Stimulated activated CD4-positive, alpha-beta T cell treated with anti-CD3 and anti-CD28 coated beads, Interleukin-15, amount 100 ng/mL, for 48 hours (primary cell): ENCODE results near the gene CBLB.
A peak's percentile ranks its signal among the peaks of the same experiment; 100 is the strongest.

Experiments
- DNase-seq, 2 donors: peaks; one replicate each; pipeline ENCODE4 v3.0.0-alpha.2; 2020; ENCODE audit warnings: low read depth in 2 of 2

The CBLB gene

DNA sequence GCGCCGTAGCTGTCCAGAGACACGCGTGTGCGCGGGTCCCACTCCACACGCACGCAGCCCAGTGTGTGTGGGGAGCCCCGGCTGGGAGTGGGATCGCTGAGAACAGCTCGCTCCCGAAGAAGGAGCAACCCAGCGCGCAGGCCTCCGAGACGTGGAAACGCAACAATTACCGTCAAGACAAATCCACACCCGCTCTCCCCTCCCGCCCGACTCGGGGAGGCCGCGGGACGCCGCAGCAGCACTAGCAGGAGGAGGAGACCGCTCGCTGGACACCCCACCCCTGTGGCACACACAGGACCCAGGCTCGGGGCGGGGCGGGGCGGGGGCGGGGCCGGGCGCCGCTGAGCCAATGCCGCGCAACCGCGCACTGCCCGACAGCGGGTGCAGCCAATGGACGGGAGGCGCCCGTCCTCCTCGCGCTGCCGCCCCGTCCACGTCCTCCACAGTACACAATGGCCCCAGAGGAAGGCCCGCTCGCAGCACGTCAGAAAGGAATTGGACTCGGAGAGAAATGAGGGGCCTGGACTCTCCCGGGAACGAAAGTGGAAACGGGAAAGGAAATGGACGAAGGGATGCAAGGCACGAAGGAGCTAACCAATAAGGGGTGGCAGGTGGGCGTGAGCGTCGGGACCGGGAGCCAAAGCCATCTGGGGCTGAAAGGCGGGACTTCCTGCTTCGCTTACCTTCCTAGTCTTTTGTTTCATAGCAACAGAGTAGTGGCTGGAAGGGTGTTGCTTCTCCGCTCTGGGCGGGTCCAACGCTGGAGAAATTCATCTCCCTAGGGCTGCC is at the start of gene CBLB:
TSS of gene CBLB (minus strand) at position 271 of the 789 bp plus-strand sequence. CDS start 1,435 bp downstream, outside the sequence.
- peak; percentile 74 to 76 for DNase-seq

DNA sequence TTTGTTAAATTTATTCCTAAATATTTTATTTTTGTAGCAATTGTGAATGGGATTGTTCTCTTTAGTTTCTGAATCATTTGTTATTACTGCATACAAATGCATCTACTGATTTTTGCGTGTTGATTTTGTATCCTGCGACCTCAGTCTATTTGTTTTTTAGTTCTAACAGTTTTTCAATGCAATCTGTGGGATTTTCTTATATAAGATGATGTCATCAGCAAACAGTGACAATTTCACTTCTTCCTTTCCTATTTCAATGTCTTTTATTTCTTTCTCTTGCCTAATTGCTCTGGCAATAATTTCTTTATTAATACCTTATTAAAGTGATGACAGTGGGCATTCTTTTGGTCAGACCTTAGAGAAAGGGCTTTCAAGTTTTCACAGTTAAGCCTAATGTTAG is 48.0 kb upstream of the CBLB start:
- no peak for DNase-seq

DNA sequence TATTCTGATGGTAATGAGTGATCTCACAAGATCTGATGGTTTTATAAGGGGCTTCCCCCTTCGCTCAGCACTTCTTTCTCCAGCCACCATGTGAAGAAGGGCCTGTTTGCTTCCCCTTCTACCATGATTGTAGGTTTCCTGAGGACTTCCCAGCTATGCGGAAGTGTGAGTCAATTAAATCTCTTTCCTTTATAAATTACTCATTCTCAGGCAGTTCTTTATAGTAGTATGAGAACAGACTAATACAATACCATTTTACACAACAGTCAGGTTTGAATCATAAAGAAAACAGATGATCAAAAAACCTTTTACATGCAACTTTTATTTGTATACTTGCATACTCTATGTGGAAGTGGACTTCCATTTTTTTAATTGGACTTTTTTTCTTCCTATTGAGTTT is 46.7 kb upstream of the CBLB start:
- DNase-seq: no peak

DNA sequence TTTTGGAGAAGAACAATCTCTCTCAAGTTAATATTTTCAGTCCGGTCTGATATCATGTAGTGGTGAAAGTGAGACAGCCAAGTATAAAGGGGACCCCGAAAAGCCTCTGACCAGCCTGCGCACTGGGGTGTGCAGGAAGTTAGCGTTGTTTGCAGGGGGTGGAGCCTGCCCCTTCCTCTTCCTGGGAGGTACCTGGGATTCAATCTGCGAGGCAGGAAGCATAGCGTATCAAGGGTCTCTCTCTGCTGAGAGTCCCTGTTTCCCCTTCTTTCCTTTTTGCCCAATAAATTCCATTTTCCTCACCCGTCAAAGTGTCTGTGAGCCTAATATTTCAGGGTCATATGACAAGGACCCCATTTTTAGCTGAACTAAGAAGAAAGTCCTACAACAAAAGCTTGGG is 44.8 kb upstream of the CBLB start:
- DNase-seq: no peak

DNA sequence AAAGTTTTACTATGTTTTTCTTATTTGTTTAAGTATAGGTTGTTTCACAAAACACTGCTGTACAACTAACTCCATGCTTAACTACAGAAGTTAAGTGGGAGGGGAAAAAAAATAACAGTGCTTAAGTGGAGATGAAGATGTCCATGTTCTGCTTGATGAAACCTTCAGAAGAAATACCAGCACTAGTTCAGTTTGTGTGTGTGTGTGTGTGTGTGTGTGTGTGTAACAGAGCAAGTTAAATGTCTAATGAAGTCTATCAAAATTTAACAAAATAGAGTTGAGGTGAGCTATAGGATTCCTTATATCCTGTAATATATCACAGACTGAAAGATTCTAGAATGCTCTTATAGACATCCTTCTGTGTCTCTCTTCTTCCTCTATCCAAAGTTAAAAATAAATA is 44.1 kb upstream of the CBLB start:
- DNase-seq: no peak

DNA sequence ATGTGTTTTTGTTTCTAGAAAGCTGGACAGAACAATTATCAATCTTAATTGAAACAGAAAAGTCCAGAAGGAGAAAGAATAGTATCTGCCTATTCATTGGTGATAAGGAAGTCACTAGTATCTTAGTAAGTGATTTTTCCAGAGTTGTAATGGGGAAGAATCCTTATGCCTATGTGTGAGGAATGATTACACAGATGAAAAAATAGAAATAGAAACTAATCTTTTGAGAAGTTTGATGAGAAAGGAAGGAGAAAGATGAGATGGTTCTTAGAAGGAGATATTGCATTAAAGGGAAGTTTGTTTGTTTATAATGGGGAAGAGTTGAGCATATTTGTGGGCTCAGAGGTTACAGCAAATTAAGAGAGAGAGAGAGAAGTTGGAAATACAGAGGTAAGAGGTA is 42.7 kb upstream of the CBLB start:
- no peak for DNase-seq

DNA sequence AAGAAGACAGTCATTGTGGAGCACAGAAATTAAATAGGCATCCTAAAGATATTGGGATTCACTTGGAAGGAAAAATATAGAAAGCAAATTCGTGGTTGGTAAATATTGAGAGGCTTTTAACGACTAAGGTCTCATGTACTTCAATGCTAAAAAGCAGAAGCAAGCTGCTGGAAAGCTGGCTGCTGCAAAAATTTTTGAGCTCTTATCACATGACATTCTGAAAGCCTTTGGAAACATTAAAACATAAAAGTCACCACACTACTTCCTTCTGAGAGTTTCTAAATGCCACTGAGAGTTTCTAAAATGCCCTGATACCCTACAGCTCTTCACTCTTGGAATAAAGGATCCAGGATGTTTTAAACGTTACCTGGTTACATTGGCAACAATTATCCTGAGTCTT is 39.0 kb upstream of the CBLB start:
- DNase-seq: no peak

DNA sequence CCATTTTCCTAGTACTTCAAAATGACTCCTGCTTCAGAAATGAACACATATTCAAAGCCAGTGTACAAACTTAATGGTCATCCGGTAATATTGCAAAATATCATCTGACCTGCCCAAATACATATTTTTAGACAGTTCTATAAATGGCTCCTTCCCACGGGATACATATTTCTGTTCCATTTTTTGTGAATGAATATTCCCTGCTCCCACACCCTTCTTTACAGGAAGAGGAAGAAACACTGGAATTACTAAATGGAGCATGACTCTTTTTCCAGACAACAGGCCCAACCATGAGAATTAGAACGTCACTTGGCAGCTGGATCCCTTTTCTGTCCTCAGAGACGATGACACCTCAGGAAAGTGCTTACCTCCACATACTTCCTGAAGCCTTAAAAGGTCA is 38.0 kb upstream of the CBLB start:
- DNase-seq: no peak

DNA sequence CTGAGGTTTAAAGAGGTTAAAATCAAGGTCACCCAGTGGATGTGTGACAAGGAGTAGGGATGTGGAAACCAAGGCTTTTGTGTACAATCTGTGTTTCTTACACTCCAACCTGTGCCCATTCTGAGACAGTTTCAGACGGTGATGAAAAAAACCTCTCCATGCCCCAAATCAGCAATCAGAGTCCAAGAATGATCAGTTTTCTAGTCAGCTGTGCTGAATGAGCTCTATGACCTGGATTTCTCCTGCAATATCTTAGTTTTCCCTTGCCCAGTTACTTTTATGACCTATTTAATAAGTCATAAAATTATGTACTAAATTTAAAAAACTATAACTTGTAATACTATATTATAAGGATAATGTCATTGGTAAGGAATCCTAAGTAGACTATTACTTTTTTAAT is 37.5 kb upstream of the CBLB start:
- DNase-seq: no peak

DNA sequence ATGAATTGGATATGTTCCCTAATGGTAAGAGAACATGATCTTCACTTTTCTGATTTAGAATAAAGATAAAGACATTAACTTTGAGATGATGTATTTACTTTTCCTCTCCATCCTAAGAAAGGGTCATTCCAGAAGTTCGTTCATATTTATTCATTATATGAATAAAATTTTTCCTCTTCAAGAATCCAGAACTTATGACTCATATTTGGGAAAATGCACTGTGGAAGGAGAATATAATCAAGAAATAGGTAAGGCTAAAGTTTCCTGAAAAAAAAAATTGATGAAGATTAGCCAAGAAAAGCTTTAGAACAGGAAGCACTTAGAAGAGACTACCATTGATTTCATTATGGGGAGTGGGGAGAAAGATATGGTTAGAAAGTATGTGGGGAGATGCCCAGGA is 36.5 kb upstream of the CBLB start:
- DNase-seq: no peak

DNA sequence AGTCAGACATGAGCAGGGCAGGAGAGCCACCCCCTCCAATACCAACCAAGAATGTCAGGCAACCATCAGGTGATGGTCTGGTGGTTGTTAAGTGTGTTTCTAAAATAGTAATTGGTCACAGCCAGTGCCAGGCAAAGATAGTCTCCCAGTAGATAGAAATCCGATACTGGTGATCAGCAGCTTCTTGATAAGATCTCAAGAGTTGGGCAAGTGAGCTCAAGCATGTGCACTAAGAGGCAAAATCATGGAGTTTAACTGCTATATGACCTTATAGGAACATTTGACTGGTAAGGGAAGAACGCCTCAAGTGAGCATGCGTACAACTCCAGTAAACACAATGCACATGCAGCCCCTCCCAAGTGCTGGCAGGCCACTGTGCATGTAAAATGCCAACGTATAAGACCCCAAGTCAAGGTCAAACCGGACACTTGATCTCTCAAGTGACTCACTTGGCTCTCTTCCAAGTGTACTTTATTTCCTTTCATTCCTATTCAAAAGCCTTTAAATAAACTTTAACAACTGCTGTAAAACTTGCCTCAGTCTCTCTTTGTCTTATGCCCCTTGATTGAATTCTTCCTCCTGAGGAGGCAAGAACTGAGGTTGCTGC is 36.0 kb upstream of the CBLB start:
- DNase-seq: no peak

DNA sequence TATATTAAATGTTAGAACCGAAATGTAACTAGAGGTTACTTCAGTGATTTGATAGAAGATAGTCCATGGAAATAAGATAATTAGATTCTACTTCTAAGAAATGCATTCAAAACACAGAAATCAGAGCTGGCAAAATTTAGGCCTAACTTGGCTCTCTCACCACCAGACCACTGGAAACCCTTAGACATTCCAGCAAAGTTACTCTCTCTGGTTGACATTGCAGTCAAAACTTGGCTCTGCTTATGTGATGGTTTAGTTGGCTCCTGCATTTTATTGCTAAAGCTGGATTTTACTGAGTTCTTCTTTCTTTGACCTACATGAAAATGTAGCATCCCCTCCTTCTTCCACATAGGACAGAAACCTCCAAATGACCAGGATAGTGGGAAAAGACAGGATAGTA is 35.4 kb upstream of the CBLB start:
- DNase-seq: no peak

DNA sequence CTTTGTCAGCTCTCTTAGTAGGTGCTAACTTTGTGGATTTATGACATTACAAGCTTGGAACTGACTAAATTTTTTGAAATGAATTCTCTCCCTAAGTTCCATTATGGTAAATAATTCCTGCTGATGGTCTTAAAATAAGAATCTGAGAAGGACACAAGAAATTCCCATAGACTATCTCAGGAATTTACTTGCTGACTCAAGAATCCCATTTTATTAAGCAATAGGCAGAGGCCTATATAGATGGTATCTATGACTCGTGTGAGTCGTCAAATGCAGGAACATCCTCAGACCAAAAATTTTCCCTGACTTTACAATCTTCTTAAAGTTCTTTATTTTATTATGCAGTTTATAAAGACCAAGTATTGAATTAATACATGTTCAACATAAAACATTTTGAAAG is 30.7 kb upstream of the CBLB start:
- DNase-seq: no peak

DNA sequence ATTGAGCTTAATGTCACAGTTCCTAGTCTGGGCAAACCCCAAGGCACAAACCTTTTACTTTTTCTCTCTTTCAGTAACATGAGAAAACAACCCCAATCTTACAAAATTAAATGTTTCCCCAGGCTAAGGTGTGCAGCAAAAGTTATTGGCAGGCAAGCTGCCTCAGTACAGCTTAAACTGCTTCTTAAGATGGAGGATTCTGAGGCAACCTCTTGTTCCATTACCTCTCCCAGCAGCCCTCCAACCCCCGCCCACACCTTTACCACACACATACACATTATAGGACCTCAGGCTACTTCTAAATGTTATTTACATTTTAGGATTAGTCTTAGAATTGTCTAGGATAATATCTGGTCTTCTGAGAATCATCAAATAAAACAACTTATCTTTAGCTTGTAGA is 22.3 kb upstream of the CBLB start:
- no peak for DNase-seq

DNA sequence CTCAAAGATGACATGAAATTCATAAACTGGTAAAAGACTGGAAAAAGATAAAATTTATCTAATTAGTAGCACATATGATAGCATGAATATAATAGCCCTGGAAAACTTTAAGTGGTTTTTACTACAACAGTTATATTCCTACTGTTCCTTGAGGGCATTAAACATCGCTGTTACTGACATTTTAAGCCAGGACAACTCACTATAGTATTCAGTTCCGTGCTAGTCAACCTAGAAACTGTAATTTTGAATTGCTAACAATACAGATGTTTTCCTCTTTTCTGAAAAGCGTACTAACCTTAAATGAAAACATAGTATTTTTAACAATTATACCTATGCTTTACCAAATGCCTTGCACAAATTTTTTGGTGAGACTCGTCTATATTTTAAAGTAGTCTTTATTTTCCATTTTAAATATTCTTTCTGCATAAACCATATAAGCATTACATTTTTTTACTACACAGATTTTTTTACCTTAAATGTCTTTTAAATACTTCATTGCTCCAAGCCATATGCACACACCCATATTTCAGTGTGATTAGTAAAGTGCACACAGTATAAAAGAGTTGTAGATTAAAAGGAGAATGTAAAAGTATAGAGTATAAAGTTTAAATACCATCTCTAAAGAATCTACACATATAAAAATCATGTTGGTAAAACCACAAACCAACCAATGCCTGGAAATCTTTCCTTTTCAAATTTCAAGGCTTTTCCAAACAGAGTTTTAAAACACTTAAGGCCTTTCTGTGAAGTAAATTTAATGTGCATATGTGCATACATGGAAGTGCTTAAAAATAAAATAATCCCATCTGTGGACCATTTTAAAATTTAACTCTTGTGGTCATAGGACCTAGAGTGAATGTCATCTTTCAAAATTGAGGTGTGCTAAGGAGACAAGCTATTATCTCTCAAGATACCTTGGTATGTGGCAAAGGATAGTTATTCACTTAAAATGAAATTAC is 20.1 kb upstream of the CBLB start:
- DNase-seq: no peak

DNA sequence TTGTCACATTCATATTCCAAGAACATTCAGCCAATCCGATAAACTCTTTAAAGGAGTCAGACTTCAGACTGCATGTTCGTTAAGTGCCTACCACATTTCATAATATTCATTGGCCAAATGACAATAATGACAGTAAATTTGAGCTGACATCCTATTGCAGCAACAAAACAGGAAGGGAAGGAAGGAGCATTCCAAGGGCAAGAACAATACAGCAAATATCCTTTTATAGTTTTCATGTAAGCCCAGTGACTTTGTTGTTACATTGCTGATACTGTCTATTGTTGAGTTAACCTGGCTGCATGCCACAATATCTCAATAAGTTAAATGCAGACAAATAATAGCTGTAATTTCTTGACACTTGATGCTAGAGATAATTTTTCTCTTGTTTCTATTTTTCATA is 16.4 kb upstream of the CBLB start:
- DNase-seq: no peak

DNA sequence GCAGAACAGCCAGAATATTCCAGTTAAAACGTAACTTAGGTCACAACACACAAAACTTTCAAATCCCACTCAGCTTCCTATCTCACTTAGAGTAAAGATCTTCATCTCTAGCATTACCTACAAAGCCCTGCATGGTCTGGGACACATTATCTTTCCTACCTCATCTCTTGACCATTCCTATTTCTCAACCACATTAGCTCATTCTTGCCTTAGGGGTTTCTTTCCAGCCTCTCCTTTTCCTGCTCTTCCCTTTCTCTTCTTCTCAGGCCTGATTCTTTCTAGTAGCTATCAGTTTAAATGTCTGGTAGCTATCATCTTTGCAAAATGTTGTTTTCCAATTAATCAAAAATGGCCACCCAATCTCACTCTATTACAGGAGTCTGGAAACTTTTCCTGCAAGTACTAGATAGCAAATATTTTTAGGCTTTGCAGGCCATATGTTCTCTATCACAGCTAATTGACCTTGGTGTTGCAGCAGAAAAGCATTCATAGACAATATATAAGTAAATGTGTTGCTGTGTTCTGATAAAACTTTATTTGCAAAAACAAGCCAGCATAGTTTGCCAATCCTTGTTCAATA is 15.1 kb upstream of the CBLB start:
- no peak for DNase-seq

DNA sequence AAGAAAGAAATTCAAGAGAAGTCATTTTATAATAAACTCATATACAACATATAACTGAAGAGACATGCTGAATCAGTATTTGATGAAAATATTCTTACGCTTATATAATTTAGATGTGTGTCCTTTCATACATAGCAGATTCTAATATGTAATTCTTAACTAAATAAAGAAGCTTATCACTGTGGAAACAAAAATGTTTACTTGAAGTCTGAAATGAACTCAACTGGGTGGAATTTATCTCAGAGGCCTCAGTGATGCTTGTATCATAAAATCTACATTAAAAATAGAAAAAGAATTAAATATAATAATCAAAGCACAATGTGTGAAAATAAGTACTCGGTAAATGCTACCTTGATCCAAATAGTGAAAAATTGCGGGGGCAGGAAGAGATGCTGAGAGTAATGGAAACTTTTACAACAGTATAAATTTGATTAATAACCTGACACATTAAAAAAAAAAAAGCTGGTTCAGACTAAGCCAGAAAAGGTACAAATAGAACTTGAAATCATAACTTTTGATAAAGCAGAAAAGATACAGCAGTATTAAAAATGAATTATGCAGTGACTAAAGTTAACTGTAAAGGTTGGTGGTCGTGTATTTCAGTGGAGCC is 12.0 kb upstream of the CBLB start:
- no peak for DNase-seq

DNA sequence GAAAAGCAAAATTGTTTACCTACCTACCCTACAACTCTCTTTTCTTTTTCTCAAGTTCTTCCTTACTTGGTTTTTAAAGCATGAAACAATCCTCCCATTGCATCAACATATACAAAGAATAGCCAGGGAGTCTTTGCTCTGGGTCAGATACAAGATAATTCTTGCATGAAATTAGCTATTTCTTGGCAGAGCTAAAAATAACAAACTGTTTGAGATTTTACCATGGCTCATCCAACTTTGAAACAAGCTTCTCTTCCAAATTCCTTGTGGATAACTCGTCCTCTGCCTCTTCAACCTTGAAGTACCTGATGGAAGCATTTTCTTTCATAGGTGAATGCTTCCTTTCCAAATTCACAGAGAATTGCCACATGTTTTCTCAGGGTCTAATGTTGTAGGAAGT is 9.2 kb upstream of the CBLB start:
- no peak for DNase-seq

DNA sequence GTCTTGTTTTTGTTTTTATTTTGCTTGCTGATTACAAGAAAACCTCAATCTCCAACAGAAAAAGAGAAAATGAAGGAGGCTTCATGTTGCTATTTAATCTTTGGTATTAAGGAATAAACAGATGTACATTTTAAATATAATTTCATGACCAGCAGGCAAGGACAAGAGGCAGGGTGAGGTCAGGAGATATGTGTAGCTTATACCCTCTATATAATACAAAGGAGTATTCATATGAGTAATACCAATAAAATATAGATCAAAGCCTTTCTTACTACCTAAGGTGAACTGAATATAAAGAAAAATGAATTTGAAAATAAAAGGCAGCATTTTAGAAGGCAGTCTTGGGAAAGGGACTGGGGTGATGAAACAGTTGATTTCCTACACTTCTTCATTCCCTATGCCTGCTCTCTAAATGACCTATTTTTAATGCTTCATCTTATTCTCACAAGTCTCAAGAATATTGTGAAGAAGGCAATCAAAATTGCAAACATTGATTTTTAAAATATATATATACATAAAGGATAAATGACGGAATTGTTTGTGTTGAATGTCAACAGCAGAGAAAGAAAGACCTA is 8.6 kb upstream of the CBLB start:
- no peak for DNase-seq

DNA sequence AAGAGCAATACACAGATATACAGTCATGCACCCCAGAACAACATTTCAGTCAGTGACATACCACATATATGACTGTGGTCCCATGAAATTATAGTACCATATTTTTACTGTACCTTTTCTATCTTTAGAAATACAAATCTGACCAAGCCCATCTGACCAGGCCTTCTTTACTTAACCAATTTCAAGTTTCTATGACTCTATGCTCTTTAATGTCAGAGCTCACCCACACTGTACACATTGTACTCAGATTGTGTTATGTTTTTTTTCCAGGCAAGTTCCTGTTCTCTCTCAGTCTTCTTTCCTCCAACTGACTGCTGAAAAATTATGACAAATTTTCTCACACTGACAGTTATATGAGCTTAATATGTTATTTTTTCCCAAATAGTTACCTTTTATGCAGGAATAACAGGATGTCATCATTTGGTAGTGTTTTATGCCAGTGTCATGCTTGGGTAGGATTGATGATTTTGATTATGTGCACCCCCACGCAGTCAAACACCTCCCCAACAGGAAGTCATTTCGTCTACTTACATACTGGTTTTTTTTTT is 8.0 kb upstream of the CBLB start:
- DNase-seq: no peak
